SK-N-SH treated with all-trans-retinoic acid at 6 μM for 48 hours (cell line): Measurements from ENCODE around the gene RCAN1.
"Not testable (repeated sequence)": the region's sequence is repeated elsewhere in the genome, so short reads cannot be mapped to it uniquely, and the experiment has no call there.

ENCODE experiments used
- ATAC-seq: fragments of 200-7000 bp; cut with Tn5 transposase; 3 replicates; pipeline ENCODE4 v1.9.1; 2020; ENCODE audit warnings: mild to moderate bottlenecking, moderate library complexity
- ARNTL ChIP-seq: fragments of 450-650 bp; formaldehyde crosslinking; IDR thresholded peaks from 2 replicates; pipeline ENCODE4 v1.5.0; 2020; ENCODE audit warnings: low read depth, mild to moderate bottlenecking, moderate library complexity, borderline replicate concordance
- BACH2 ChIP-seq: fragments of 250-450 bp; sonication (Bioruptor Pico); IDR thresholded peaks from 2 replicates; pipeline ENCODE4 v1.9.0; 2021; ENCODE audit warnings: mild to moderate bottlenecking, borderline replicate concordance
- CREB5 ChIP-seq: fragments of 250-450 bp; sonication (Bioruptor Pico); IDR thresholded peaks from 2 replicates; pipeline ENCODE4 v1.5.1; 2020; ENCODE audit warnings: low read depth, mild to moderate bottlenecking, moderate library complexity
- CSDC2 ChIP-seq: fragments of 250-450 bp; sonication (Bioruptor Pico); IDR thresholded peaks from 2 replicates; pipeline ENCODE4 v1.5.0; 2020; ENCODE audit warnings: mild to moderate bottlenecking, moderate library complexity
- CSRNP3 ChIP-seq: fragments of 250-450 bp; sonication (Bioruptor Pico); IDR thresholded peaks from 2 replicates; pipeline ENCODE4 v1.5.1; 2021; ENCODE audit warnings: mild to moderate bottlenecking, moderate library complexity
- ESRRG ChIP-seq: fragments of 250-450 bp; sonication (Bioruptor Pico); IDR thresholded peaks from 2 replicates; pipeline ENCODE4 v1.6.1; 2021; ENCODE audit warnings: mild to moderate bottlenecking
- GLIS3 ChIP-seq: fragments of 250-450 bp; sonication (Bioruptor Pico); IDR thresholded peaks from 2 replicates; pipeline ENCODE4 v1.5.0; 2020; ENCODE audit warnings: mild to moderate bottlenecking, moderate library complexity
- ISL1 ChIP-seq: fragments of 250-450 bp; sonication (Bioruptor Pico); IDR thresholded peaks from 2 replicates; pipeline ENCODE4 v2.1.2; 2022; ENCODE audit warnings: mild to moderate bottlenecking, moderate library complexity
- PATZ1 ChIP-seq: fragments of 250-450 bp; sonication (Bioruptor Pico); IDR thresholded peaks from 2 replicates; pipeline ENCODE4 v1.8.0; 2020; ENCODE audit warnings: mild to moderate bottlenecking, moderate library complexity, borderline replicate concordance
- POU6F1 ChIP-seq: fragments of 250-450 bp; sonication (Bioruptor Pico); IDR thresholded peaks from 2 replicates; pipeline ENCODE4 v1.8.0; 2021; ENCODE audit warnings: low read depth, mild to moderate bottlenecking, moderate library complexity, borderline replicate concordance
- PPARA ChIP-seq: fragments of 250-450 bp; sonication (Bioruptor Pico); IDR thresholded peaks from 2 replicates; pipeline ENCODE4 v1.5.0; 2020; ENCODE audit warnings: mild to moderate bottlenecking, borderline replicate concordance
- RARB ChIP-seq: fragments of 250-450 bp; sonication (Bioruptor Pico); IDR thresholded peaks from 2 replicates; pipeline ENCODE4 v1.8.0; 2021; ENCODE audit warnings: mild to moderate bottlenecking, moderate library complexity
- SNAI2 ChIP-seq: fragments of 250-450 bp; sonication (Bioruptor Pico); IDR thresholded peaks from 2 replicates; pipeline ENCODE4 v1.5.0; 2020; ENCODE audit warnings: mild to moderate bottlenecking, moderate library complexity
- TCF4 ChIP-seq: fragments of 250-450 bp; sonication (Bioruptor Pico); IDR thresholded peaks from 2 replicates; pipeline ENCODE4 v1.8.0; 2021; ENCODE audit warnings: mild to moderate bottlenecking, moderate library complexity, borderline replicate concordance
- TOX ChIP-seq: fragments of 250-450 bp; sonication (Bioruptor Pico); IDR thresholded peaks from 2 replicates; pipeline ENCODE4 v1.8.0; 2021; ENCODE audit warnings: mild to moderate bottlenecking, moderate library complexity, borderline replicate concordance
- ZC3H10 ChIP-seq: fragments of 250-450 bp; sonication (Bioruptor Pico); IDR thresholded peaks from 2 replicates; pipeline ENCODE4 v1.5.1; 2021; ENCODE audit warnings: mild to moderate bottlenecking, moderate library complexity
- ZNF565 ChIP-seq: fragments of 450-650 bp; formaldehyde crosslinking; conservative IDR thresholded peaks from 2 replicates; pipeline ENCODE4 v1.5.0; 2020; ENCODE audit warnings: low read depth, mild to moderate bottlenecking, moderate library complexity
- ZNF70 ChIP-seq: fragments of 450-650 bp; formaldehyde crosslinking; IDR thresholded peaks from 2 replicates; pipeline ENCODE4 v1.5.0; 2020; ENCODE audit warnings: mild to moderate bottlenecking, moderate library complexity
- ZNF8 ChIP-seq: fragments of 450-650 bp; formaldehyde crosslinking; IDR thresholded peaks from 2 replicates; pipeline ENCODE4 v1.5.0; 2020; ENCODE audit warnings: mild to moderate bottlenecking, moderate library complexity

RCAN1 gene

GRCh38 chr21:34574601-34575529 lies 40.0 kb downstream of the RCAN1 start:
- no peak for TF ChIP-seq PPARA (CRISPR knock-in tag)
- no peak for TF ChIP-seq ZNF8 (CRISPR knock-in tag)
- TF ChIP-seq CSRNP3 = no peak
- TF ChIP-seq BACH2 (CRISPR knock-in tag) = no peak
- TF ChIP-seq ESRRG (CRISPR knock-in tag) = no peak
- TF ChIP-seq POU6F1 = no peak
- no peak for TF ChIP-seq RARB (CRISPR knock-in tag)
- no peak for TF ChIP-seq ZC3H10 (CRISPR knock-in tag)
- no peak for TF ChIP-seq TOX (CRISPR knock-in tag)
- no peak for TF ChIP-seq ZNF565 (CRISPR knock-in tag)
- no peak for ATAC-seq

- no peak for ATAC-seq
- TF ChIP-seq SNAI2 (CRISPR knock-in tag) = no peak
- no peak for TF ChIP-seq ZC3H10 (CRISPR knock-in tag)
Measured at GRCh38 chr21:34571994-34572393, 42.9 kb downstream of the RCAN1 start.

GRCh38 chr21:34570313-34570712 lies 44.6 kb downstream of the RCAN1 start:
- TF ChIP-seq CREB5 = no peak
- no peak for TF ChIP-seq TOX (CRISPR knock-in tag)
- TF ChIP-seq CSDC2 (CRISPR knock-in tag) = no peak
- TF ChIP-seq ZNF8 (CRISPR knock-in tag) = no peak
- TF ChIP-seq PPARA (CRISPR knock-in tag) = no peak
- no peak for ATAC-seq

- TF ChIP-seq ZC3H10 (CRISPR knock-in tag) = no peak
- no peak for TF ChIP-seq GLIS3 (CRISPR knock-in tag)
- no peak for TF ChIP-seq CSRNP3
- no peak for TF ChIP-seq ZNF565 (CRISPR knock-in tag)
- no peak for TF ChIP-seq ISL1
- no peak for TF ChIP-seq ARNTL (CRISPR knock-in tag)
- TF ChIP-seq TCF4 (CRISPR knock-in tag) = no peak
- TF ChIP-seq ZNF70 (CRISPR knock-in tag) = no peak
- TF ChIP-seq PATZ1 (CRISPR knock-in tag) = no peak
- no peak for TF ChIP-seq BACH2 (CRISPR knock-in tag)
- ATAC-seq = no peak
Measured at GRCh38 chr21:34569381-34569979, 45.4 kb downstream of the RCAN1 start.

GRCh38 chr21:34568801-34569200 lies 46.1 kb downstream of the RCAN1 start:
- ATAC-seq = not testable (repeated sequence)
